Esophagus squamous epithelium (tissue), 4 donors: Measurements from ENCODE around the gene UBE2G2.

Experiments
- CTCF ChIP-seq, 6 experiments: fragments of 450-650 bp in 4 of 6; fragments of 200-600 bp in 2 of 6; sonication (generic) in 2 of 6; IDR thresholded peaks; one replicate each; pipeline ENCODE4 v1.5.1; 2016 to 2019; ENCODE audit warnings: antibody characterized with exemption in 6 of 6, mild to moderate bottlenecking in 4 of 6, moderate library complexity in 4 of 6
- POLR2A ChIP-seq, 4 donors: fragments of 450-650 bp; IDR thresholded peaks; one replicate each; pipeline ENCODE4 v1.6.1; 2017; ENCODE audit warnings: antibody characterized with exemption in 4 of 4, mild to moderate bottlenecking in 4 of 4, moderate library complexity in 3 of 4

GRCh38 chr21:44755227-44755626 lies 46.4 kb downstream of the UBE2G2 start:
- no peak for TF ChIP-seq POLR2A (IDR thresholded peaks at IDR 0.05)
- no peak for TF ChIP-seq CTCF (IDR thresholded peaks at IDR 0.05)
